HG02884 (cell line): Measurements from ENCODE around the gene PPP5C.
"Not testable (repeated sequence)": the region's sequence is repeated elsewhere in the genome, so short reads cannot be mapped to it uniquely, and the experiment has no call there.

Experiments used
- ATAC-seq: cut with Tn5 transposase; IDR thresholded peaks from one replicate; pipeline ENCODE4 v1.9.1; 2021; ENCODE audit warnings: mild to moderate bottlenecking, moderate library complexity; ENCODE audit not compliant: unreplicated experiment

Gene PPP5C

DNA sequence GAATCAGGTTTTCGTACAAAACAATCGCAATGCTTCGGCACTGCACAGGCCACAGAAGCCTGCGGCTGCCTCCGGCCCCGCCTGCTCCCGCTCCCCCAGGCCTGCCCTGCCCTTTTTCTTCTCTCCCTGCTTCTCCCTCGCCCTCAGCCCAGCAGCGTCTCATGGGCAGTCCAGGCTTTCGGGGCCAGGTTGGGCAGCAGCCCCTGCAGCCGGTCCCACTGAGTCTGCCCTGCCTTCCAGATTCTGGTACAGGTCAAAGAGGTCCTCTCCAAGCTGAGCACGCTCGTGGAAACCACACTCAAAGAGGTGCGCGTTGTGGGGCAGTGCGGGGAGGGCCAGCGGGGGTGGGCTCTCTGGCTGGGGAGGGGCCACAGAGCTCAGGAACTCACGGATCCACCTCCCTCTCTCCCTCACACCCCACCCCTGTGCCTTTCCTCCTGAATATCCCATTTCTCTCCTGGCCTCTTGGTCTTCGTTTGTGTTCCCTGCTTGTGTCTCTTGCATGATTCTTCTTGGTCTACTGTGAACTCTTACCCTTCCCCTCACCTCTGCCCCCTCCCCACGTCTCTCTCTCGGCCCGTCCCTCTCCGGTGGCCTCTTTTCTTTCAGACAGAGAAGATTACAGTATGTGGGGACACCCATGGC lies 36.4 kb downstream of the PPP5C start:
- no peak for ATAC-seq

DNA sequence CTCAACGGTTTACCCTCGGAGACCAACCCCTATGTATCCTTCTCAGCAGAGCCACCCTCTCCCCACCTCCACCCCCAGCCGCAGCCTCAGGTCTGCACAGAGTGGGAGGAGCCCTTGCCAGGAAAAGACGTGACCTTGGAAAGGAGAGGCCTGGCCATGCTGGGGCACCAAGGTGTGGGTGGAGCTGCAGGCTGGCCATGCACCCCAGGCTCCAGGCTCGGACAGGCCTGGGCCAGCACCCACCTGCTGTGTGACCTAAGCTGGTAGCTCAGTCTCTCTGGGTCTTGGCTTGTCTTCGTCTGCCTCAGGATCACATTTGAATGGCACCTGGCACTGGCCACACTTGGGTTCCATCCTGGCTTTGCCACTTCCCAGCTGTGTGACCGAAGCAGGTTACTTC lies 37.0 kb downstream of the PPP5C start:
- no peak for ATAC-seq

DNA sequence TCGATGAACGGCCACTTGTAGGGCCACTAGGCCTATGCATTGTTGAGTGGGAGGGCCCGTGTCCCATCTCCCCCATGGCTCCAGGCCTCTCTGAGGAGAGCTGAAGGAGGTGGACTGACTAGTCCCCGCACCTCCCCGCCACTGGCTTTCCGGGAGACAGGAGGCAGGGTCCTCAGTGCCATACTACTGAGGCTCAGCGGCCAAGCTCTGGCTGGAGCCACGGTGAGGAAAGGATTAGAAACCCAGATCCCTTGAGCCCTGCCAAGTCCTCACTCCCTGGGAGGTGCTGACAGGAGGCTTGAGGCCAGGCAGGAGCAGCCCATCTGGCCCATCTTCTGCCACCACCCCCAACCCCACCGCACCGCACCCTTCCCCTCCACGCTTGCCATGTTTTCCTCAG lies 37.5 kb downstream of the PPP5C start:
- no peak for ATAC-seq

DNA sequence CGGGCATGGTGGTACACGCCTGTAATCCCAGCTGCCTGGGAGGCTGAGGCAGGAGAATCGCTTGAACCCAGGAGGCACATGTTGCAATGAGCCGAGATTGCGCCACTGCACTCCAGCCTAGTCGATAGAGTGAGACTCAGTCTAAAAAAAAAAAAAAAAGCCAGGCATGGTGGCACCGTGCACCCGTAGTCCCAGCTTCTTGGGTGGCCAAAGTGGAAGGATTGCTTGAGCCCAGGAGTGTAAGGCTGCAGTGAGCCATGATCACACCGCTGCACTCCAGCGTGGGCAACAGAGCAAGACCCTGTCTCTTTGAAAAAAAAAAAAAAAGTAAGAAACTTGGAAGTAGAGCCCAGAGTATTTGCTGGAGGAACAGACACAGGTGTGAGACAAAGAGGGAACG lies 38.7 kb downstream of the PPP5C start:
- no peak for ATAC-seq

DNA sequence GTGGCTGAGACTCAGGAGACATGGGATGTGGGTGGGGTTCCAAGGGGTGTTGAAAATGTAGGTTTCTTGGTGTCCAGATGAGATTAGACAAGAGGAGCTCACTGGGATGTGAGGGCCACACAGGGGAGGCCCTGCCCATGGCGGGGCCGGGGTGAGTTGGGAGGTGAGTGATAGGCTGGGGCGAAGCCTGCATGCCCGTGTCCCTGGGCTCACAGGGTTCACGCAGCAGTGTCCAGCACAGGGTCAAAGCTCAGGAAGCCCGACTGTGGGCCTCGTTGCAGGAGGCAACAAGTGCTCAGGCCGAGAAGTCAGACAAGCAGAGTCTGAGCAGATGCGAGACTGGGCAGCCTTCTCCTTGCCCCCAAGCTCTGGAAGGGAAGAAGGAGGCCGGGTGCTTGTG lies 39.3 kb downstream of the PPP5C start:
- ATAC-seq: no peak

DNA sequence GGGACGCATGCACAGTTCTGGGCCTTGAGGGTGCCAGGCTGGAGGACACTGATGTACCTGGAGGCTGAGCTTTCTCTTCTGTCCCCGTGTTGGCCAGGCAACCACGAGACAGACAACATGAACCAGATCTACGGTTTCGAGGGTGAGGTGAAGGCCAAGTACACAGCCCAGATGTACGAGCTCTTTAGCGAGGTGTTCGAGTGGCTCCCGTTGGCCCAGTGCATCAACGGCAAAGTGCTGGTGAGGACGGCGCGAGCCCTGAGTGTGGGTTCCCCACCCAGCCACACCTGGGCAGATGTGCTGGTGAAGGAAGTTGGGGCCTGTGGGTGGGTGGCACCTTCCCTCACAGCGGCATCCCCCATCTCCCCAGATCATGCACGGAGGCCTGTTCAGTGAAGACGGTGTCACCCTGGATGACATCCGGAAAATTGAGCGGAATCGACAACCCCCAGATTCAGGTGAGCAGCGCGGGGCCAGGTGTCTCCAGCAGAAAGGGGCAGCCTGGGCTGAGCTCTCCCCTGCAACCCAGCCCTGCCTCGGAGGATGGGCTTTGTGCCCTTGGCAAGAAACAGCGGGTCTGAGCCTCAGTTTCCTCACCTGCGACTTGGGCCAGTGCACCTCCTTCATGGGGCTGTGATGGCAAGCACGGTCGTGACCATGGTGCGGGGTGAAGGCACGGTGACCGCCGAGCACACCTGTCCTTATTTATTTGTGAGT lies 40.3 kb downstream of the PPP5C start:
- no peak for ATAC-seq

DNA sequence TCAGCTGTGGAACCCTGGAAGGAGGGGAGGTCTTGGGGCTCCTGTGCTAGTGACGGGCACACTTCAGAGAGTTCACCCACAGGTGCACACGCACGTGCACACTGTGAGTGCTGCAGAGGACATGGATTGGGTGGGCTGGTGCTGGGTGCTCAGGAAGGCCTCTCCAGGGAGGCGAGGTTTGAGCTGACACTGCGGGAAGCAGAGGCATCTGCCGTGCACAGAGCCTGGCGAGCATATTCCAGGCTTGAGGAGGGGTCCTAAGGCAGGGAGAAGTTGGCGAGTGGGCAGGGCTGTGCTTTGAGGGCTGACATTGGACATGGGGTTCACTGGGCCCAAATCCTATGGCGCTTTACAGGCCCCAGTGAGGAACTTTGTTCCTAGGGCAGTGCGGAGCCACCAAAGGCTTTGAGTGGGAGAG lies 40.8 kb downstream of the PPP5C start:
- no peak for ATAC-seq

DNA sequence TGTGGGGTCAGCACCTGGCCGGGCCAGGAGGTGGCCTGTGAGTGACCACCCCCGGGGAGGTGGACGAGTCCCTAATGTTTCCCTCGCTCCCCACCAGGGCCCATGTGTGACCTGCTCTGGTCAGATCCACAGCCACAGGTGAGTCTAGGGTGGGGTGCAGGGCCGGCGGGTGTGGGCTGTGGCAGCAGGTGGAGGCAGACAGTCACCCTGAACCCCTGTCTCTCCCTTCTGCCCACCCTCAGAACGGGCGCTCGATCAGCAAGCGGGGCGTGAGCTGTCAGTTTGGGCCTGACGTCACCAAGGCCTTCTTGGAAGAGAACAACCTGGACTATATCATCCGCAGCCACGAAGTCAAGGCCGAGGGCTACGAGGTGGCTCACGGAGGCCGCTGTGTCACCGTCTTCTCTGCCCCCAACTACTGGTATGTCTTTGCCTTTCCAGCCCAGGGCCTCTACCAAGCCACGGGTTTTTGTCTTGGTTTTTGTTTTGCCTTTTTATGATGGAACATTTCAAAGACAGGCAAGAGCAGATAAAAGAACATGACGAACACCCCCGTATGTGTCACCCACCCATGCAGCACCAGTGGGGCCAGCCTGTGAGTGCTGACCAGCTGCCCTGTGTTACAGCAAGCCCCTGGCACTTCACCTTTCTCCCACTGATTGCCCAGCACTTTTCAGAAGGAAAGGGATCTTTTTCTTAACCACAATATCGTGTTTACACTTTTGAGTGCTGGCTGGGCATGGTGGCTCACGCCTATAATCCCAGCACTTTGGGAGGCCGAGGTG lies 41.6 kb downstream of the PPP5C start:
- no peak for ATAC-seq

DNA sequence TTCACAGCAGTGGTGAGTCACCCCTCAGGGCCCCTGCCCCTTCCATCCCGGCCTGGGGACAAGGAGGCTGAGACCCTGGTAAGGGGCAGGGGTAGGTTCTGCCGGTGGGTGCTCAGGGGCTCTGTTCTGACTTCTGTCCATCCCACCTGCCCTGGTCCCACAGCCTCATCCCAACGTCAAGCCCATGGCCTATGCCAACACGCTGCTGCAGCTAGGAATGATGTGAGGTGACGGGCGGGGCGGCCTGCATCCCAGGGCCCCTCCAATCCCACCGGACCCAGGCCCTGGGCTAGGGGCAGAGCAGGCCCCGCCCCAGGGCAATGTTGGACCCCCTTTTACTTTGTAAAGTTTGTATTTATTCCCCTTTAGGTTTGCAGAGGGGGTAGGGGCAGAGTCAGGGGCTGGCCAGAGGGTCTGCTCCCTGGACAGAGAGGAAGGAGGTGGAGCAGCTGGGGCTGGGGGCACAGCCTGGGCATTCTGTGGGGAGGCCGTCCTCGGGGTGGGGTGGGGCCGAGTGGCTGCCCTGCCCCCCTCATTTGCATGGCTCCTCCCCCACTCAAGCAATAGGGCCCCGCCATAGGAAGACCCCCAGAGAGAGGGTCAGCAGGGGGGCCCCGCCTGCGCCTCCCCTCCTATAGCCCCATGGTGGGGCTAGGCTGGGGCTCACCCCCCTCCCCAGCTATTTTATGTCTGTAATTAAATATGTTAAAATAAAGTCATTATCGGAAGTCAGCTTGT lies 43.4 kb downstream of the PPP5C start:
- ATAC-seq: no peak

DNA sequence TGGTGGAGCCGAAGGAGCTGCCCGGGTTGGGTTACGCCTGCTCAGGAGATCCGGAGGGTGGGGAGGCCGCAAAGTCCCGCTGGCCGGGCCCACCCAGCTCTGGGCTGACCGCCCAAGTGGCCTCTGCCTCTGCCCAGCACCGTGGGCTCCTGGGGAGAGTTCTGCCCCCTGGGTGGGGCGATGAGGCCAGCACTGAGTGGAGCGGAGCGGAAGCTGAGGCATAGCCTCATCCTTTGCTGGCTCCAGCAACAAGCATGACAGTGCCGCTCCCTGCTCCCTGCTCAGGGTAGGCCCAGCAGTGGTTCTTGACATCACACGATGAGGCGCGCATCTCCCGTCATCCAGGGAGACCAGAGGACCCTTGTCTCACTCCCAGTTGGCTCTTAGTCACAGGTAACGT lies 44.0 kb downstream of the PPP5C start:
- ATAC-seq: no peak

DNA sequence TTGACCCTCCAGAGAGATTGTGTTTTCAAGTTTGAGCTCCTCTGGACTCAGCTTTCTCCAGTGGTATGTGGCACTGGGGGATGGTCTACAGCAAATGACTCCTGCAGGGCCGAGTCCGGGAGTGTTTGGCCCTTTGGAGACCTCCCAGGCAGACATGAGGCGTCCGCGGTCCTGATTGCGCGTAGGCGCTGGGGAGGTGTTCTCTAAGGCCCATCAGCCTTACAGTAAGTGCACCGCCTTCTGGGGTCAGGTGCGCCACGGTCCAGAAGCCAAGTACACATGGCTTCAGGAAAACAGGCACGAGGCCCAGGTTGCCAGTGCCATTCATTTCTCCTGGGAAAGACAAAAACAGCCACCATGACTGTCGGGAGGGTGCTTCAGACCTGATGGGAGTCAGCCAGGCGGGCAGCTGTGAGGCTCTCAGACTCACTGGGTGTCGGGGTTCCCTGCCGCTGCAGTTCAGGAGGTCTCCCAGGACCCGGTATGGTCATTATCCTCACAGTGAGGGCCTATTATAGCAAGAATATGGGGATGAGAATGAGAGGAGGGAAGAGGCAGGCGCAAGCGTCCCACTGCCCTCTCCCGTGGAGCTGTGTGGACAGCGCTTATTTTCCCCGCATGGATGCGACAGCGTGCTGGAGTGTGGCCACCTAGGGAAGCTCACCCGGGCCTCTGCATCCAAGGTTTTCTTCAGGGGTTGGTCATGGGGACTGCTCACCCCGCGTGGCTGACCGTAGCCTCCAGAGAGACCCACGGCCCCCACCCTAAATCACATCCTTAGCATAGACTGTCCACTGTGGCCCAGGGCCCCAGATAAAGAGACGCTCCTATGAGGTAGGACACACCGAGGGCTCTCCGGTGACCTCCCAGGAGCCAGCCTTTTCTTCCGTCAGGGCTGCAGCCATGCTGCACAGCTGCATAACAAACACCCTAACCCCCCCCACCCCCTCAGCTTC lies 44.7 kb downstream of the PPP5C start:
- no peak for ATAC-seq

DNA sequence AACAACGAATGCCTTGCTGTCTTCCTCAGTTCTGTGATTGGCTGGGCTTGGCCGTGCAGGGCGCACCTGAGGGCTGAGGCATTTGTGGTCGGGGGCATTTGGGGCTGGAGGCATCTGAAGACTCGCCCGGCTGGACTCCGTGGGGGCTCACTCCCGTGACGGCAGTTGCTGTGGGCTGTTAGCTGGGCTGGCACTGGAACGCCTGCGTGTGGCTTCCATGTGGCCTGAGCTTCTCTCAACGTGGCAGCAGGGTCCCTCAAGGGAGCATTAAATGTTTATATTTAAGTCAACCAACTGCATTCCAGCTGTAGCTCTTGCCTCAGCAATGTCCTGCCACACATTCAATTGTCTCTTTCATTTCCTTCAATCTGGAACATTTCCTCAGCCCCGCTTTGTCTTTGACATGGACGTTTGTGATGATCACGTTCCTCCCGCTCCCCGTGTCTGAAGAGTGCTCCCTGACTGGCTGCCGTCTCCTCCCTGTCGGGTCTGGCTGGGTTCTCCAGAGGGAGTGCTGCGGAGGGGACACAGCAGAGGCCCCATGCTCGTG lies 45.4 kb downstream of the PPP5C start:
- ATAC-seq: no peak

DNA sequence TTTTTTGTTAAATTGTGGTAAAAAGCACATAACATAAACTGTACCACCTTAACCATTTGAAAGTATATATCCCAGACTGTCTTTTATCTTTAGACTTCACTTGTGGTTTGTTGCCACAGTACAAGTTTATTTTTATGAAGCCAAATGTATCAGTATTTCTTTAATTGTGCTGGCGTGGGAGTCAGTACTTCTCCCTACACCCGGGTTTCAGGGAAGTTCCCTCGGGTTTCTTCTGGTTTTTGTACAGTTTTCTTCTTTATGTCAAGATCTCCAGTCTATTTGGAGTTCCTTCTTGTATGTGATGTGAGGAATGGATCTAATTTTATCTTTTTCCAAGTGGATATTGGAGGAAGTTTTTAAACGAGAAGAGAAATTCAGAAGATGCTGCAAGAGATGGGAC lies 46.0 kb downstream of the PPP5C start:
- ATAC-seq: no peak

DNA sequence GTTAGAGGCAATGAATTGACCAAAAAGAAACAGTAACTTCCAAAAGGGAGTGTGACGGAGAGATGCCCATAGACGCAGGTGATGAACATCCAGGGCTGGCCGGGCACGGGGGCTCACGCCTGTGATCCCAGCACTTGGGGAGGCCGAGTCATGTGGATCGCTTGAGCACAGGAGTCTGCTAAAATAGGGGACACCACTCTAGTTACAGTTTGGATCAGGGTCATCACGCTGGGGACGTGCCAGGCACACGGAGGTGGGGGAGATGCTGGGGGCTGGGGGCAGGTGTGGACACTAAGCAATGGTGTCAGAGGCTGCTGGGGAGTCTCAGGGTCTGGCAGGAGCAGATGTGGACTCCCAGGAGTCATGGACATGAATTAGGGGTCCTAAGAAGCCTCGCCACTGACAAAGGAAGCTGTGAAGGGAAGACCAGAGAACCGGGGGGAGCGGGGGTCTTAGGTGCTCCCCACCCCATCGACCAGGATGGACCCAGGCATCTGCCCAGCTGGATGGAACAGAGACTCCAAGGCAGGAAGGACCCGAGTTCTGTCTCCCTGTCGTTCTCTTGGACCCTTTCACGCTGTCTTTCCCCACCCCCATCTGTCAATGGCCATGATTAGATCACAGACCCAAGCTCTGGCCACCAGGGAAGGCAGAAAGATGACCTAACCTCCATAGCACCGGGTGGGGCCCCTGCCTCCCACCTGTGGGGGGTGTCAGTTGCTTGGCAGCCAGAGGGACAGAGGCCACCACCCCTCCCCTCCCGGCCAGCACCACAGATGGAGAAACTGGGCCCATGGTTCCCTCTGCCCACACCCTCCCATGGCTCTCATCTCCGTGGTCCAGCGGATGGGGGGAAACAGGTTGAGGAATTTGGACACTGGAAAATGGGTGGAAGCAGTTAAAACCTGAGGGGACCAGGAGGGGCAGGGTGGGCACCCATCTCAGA lies 46.8 kb downstream of the PPP5C start:
- ATAC-seq: no peak

DNA sequence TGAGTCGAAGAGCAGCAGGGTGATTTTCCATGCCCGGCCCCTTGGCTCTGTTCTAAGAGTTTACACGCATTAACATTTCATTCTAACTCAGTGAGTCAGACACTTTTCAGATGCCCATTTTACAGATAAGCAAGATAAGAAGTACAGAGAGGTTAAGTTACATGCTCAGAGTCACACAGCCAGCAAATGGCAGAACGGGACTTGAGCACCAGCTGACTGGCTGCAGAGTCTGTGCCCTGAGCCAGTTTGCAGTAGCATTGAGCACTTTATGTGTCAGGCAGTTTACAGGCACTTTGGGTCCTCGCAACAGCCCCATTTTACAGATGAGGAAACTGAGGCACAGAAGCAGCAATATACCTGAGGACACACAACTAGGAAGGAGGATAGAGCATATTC lies 47.5 kb downstream of the PPP5C start:
- ATAC-seq: no peak

DNA sequence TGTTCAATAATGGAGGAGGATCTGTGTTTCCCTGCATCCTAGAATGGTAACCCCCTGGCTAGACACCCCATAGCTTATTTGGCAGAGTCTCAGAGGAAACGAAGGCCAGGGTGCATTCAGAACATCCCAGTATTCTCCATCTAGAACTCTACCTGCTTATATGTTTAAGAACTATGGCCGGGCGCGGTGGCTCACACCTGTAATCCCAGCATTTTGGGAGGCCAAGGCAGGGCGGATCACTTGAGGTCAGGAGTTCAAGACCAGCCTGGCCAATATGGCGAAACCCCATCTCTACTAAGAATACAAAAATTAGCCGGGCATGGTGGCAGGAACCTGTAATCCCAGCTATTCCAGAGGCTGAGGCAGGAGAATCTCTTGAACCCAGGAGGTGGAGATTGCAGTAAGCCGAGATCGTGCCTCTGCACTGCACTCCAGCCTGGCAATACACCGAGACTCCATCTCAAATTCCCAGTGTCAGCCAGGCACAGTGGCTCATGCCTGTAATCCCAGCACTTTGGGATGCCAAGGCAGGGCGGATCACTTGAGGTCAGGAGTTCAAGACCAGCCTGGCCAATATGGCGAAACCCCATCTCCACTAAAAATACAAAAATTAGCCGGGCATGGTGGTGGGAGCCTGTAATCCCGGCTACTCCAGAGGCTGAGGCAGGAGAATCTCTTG lies 51.1 kb downstream of the PPP5C start:
- ATAC-seq: not testable (repeated sequence)

DNA sequence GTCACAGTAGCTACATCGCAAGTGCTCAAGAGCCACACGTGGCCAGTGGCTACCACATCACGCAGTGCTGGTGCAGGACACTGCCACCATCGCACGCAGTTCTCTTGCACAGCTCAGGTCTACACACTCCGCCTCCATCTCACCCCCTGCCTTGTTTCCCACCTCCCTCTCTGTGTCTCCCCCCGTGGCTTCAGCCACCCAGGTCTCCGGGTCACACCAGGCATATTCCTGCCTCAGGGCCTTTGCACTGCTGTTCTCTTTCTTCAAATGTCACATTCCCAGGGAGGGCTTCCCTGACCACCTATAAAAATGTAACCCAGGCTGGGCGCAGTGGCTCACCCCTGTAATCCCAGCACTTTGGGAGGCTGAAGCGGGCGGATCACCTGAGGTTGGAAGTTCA lies 55.8 kb downstream of the PPP5C start:
- ATAC-seq: no peak

DNA sequence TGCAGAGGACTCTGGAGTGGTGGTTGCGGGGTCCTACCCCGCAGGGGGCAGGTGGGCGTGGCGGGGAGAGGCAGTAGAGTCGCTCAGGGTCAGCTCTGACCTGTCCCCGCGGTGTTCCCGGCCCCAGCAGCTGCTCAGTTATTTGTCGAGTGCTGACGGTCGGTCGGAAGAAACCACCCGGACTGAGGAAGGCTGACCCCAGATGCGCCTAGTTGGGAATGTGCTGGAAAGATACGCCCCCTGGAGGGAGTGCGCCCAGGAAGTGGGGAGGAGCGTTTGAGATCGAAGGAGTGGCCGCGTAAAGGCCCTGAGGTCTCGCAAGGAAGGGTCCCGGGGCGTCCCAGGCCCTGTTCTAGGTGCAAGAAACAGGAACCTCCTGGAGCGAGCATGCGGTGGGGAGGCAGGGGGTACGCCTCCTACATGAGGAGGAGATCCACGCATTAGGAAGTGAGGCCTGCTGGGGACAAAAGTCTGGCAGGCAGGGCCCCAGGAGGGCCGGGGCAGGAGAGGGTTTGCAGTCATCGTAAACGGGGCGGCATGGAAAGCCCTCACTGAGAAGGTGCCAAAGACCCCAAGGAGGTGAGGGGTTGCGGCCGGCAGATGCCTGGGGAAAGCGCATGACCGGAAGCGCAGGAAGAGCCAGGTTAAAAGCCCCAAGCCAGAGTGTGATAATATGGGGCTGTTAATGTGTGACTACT lies 57.3 kb downstream of the PPP5C start:
- no peak for ATAC-seq
